OCI-LY3 (cell line): ENCODE measurements around the gene C1QTNF3.

ENCODE experiments used
- H2AFZ ChIP-seq: fragments of 200-600, 300-600 bp; shearing (Covaris generic); 2 replicates; pipeline ENCODE4 v1.6.0; 2014; ENCODE audit warnings: antibody characterized with exemption, low read depth, low read length
- H3K27ac ChIP-seq: fragments of 200-600, 300-600 bp; sonication (generic); 2 replicates; pipeline ENCODE4 v1.5.1; 2014; ENCODE audit warnings: mild to moderate bottlenecking, low read length, moderate library complexity, mixed read lengths
- H3K27me3 ChIP-seq: fragments of 200-600, 300-600 bp; sonication (generic); 2 replicates; pipeline ENCODE4 v1.6.1; 2014; ENCODE audit warnings: low read depth, low read length, mixed read lengths
- H3K36me3 ChIP-seq: fragments of 200-600, 300-600 bp; sonication (generic); replicated peaks from 2 replicates; pipeline ENCODE3; 2014; ENCODE audit warnings: low read depth, low read length, mixed read lengths
- H3K4me1 ChIP-seq: fragments of 300-600, 200-600 bp; sonication (generic); 2 replicates; pipeline ENCODE4 v1.6.1; 2014; ENCODE audit warnings: low read length, mixed read lengths
- H3K4me2 ChIP-seq: fragments of 200-600, 300-600 bp; sonication (generic); 2 replicates; pipeline ENCODE4 v1.6.1; 2014; ENCODE audit warnings: low read length, mixed read lengths
- H3K4me3 ChIP-seq: fragments of 300-600, 200-600 bp; sonication (generic); 2 replicates; pipeline ENCODE4 v1.5.1; 2014; ENCODE audit warnings: antibody characterized with exemption, mild to moderate bottlenecking, low read length, moderate library complexity
- H3K79me2 ChIP-seq: fragments of 300-600, 200-600 bp; shearing (Covaris generic); 2 replicates; pipeline ENCODE4 v1.6.1; 2014; ENCODE audit warnings: mild to moderate bottlenecking, low read length, mixed read lengths
- H3K9ac ChIP-seq: fragments of 300-600, 200-600 bp; shearing (Covaris generic); 2 replicates; pipeline ENCODE4 v1.6.0; 2014; ENCODE audit warnings: mild to moderate bottlenecking, low read length, moderate library complexity
- H3K9me3 ChIP-seq: fragments of 200-600, 300-600 bp; shearing (Covaris generic); 2 replicates; pipeline ENCODE4 v1.6.1; 2014; ENCODE audit warnings: low read length, mixed read lengths; ENCODE audit not compliant: insufficient read depth
- H4K20me1 ChIP-seq: fragments of 200-600, 300-600 bp; sonication (generic); 2 replicates; pipeline ENCODE4 v1.6.1; 2016; ENCODE audit warnings: low read length, mixed read lengths; ENCODE audit not compliant: insufficient read depth
- EZH2phosphoT487 ChIP-seq: fragments of 200-600 bp; shearing (Covaris generic); IDR thresholded peaks from 2 replicates; pipeline ENCODE4 v1.6.1; 2018; ENCODE audit warnings: antibody characterized with exemption, mixed run types, low read depth
- TF ChIP-seq, protein P1 (sequence below): fragments of 200-600, 300-600 bp; sonication (generic); IDR thresholded peaks from 2 replicates; pipeline ENCODE4 v1.5.1; 2014; ENCODE audit warnings: antibody characterized with exemption, low read length, low read depth

The C1QTNF3 gene

DNA sequence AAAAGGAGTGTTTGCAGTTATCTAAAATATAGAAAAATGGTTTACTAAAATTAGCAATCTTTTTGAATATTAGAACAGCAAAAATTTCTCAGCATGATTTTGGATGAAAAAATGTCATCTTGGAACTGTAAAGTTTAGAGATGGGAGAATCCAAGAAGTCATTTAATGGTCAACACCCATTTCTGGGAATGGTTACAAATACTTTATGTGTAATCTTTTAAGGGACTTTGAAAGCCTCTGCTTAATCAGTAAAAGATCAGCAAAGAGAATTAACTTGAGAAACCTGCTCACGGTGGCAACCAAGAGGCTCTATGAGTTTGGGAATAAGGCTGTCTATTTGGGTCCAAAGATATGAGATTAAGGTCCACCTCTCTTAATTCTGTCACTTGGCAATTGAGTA lies 13.0 kb downstream of the C1QTNF3 start:
- Histone ChIP-seq H3K9me3 (no peaks in the 10 kb centered on the region), H3K4me1 (no peaks in the 10 kb centered on the region), H3K27ac (no peak overlapping the region), H3K36me3 (no peaks in the 10 kb centered on the region), H3K79me2 (no peaks in the 10 kb centered on the region), H3K27me3 (no peaks in the 10 kb centered on the region), H3K9ac (no peak overlapping the region), H3K4me2 (no peak overlapping the region), H2AFZ (no peak overlapping the region), H3K4me3 (no peak overlapping the region), H4K20me1 (no peaks in the 10 kb centered on the region)
- TF ChIP-seq, protein P1, sequence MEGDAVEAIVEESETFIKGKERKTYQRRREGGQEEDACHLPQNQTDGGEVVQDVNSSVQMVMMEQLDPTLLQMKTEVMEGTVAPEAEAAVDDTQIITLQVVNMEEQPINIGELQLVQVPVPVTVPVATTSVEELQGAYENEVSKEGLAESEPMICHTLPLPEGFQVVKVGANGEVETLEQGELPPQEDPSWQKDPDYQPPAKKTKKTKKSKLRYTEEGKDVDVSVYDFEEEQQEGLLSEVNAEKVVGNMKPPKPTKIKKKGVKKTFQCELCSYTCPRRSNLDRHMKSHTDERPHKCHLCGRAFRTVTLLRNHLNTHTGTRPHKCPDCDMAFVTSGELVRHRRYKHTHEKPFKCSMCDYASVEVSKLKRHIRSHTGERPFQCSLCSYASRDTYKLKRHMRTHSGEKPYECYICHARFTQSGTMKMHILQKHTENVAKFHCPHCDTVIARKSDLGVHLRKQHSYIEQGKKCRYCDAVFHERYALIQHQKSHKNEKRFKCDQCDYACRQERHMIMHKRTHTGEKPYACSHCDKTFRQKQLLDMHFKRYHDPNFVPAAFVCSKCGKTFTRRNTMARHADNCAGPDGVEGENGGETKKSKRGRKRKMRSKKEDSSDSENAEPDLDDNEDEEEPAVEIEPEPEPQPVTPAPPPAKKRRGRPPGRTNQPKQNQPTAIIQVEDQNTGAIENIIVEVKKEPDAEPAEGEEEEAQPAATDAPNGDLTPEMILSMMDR = no peak
- TF ChIP-seq EZH2phosphoT487 = no peak

DNA sequence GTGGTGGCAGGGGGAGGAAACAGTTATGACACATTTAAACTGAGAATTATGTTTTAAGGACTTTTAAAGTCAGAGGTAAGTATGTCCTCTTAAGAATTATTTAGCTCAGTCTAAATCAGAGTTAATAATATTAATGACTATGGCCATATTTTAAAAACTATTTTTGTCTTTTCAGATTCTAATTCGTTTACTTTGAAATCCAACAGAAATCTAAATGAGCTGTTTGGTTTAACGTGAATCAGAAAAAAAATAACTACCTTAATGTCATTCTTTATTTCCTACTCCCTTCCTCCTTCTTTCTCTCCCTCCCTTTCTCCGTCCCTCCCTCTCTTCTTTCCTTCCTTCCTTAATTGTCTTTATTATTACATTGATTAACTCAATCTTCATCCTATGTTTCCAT lies 14.7 kb downstream of the C1QTNF3 start:
- H3K4me3 ChIP-seq = no peak overlapping the region
- TF ChIP-seq EZH2phosphoT487 = no peak
- TF ChIP-seq, protein P1 = no peak
- H2AFZ ChIP-seq = no peak overlapping the region
- no peaks in the 10 kb centered on the region for H4K20me1 ChIP-seq
- H3K79me2 ChIP-seq = no peaks in the 10 kb centered on the region
- no peak overlapping the region for H3K4me2 ChIP-seq
- H3K9me3 ChIP-seq = no peaks in the 10 kb centered on the region
- no peak overlapping the region for H3K27ac ChIP-seq
- H3K36me3 ChIP-seq = no peaks in the 10 kb centered on the region
- H3K27me3 ChIP-seq = no peaks in the 10 kb centered on the region
- no peak overlapping the region for H3K9ac ChIP-seq
- H3K4me1 ChIP-seq = no peaks in the 10 kb centered on the region

DNA sequence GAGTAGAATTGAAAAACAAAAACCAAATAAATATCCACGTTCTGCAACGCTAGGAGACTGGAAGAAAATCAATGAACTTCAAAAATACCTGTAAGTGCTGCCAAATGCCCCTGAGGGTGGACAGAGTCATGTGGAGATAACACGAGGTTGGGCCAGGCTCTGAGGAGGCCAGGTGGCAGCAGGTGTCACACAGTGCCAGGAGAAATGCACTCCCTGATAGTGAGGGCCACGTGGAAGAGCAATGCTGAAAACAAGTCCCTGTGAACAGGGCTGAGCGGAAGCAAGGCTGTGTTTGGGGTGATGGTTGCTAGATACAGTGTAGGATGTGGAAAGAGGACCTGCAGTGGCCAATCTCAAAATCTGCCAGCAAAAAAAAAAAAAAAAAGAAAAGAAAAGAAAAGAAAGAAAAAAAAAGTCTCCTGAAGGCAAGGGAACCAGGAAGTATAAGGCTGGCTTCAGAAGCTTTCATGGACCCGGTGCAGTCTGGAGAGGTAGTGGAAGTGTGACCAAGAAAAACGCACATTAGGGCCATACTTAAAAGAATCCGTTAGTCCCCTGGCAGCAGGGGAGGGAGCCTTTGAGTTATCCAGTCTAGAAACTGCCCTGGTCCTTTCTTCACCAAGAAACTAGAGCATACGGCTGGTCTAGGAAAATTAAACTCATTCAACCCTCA lies 16.8 kb downstream of the C1QTNF3 start:
- Histone ChIP-seq H3K4me3 (no peak overlapping the region), H3K9ac (no peak overlapping the region), H3K36me3 (no peaks in the 10 kb centered on the region)

DNA sequence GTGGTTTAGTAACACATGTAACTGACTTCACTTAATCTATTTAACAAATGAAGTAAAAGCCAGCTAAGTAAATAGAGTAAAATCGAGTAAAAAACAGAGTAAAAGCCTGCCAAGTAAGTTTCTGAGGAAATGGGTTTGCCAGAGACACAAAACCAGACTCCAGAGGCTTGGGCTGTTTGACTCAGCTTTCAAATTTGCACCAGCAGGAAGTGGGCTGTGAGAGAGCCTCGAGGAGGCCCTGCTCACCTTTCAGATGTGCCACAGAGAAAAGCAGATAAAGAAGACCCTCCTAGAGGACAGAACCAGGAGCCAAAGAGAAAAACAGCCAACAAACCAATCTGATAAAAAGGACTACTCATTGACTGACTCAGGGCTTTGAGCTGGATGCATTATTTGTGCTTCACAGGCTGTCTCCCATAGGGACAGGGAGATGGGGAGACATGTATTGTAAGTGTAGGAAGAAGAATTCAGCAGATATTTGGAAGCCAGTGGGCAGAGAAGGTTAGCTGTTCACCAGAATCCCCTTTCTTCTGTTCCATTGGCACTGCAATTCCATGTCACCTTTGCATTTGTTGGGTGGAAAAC lies 20.8 kb downstream of the C1QTNF3 start:
- Histone ChIP-seq H2AFZ (no peak overlapping the region), H3K27me3 (no peaks in the 10 kb centered on the region), H3K9me3 (no peaks in the 10 kb centered on the region), H3K27ac (no peak overlapping the region), H3K9ac (no peak overlapping the region), H3K36me3 (no peaks in the 10 kb centered on the region), H3K4me2 (no peak overlapping the region), H3K79me2 (no peaks in the 10 kb centered on the region), H4K20me1 (no peaks in the 10 kb centered on the region), H3K4me1 (peaks cover 5% of the 10 kb centered on the region), H3K4me3 (no peak overlapping the region)
- TF ChIP-seq EZH2phosphoT487 = no peak
- TF ChIP-seq, protein P1 = no peak

More for the DNA sequence above, 16.8 kb downstream of the C1QTNF3 start:
- Histone ChIP-seq H3K4me2 (no peak overlapping the region), H3K79me2 (no peaks in the 10 kb centered on the region), H3K27ac (no peak overlapping the region), H3K9me3 (no peaks in the 10 kb centered on the region), H3K4me1 (peaks cover 5% of the 10 kb centered on the region), H3K27me3 (no peaks in the 10 kb centered on the region), H4K20me1 (no peaks in the 10 kb centered on the region), H2AFZ (no peak overlapping the region)
- TF ChIP-seq EZH2phosphoT487 = no peak
- TF ChIP-seq, protein P1 = no peak
